Measurements from ENCODE around the gene RAD51B.

The RAD51B gene

DNA sequence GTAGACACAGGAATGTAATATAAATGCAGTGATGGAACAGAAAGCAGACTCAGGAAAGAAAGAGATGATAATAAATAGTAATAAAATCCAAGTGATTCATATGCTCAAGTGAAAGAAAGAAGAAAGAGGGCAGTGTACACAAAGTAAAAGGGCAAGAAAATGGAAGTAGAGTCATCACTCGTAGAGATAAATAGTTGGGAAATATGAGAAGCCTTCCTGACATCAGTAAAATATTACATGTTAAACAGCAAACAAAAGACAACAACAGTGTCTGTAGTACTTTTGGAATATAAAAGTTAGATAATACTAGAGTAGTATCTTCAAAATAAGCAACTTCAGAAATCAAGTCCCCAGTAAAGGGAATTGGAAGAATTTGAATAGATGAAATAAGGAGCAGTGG, 412.3 kb downstream of the RAD51B start:
- Histone ChIP-seq H3K27me3 (ENCODE audit: insufficient read depth, low read length) (no peaks in the 10 kb centered on the region), H3K4me1 (ENCODE audit: insufficient read depth, low read length) (peaks cover 33% of the 10 kb centered on the region), H3K27ac (ENCODE audit: low read depth, low read length) (peak overlapping the region; percentile 90), H3K9me3 (ENCODE audit: insufficient read depth, low read depth, low read length) (no peaks in the 10 kb centered on the region), H3K36me3 (ENCODE audit: insufficient read depth, low read length) (no peaks in the 10 kb centered on the region), H3K9ac (ENCODE audit: low read depth, low read length) (no peak overlapping the region), H3K4me3 (ENCODE audit: low read length) (no peak overlapping the region)
- 83% methylated on average over 1 of the region's 1 CpG for WGBS

GRCh38 chr14:68232300-68233055, 412.9 kb downstream of the RAD51B start:
- Histone ChIP-seq H3K36me3 (ENCODE audit: insufficient read depth, low read length) (no peaks in the 10 kb centered on the region), H3K27me3 (ENCODE audit: insufficient read depth, low read length) (no peaks in the 10 kb centered on the region), H3K27ac (ENCODE audit: low read depth, low read length) (peak overlapping the region; percentile 36), H3K4me1 (ENCODE audit: insufficient read depth, low read length) (peaks cover 33% of the 10 kb centered on the region), H3K4me3 (ENCODE audit: low read length) (no peak overlapping the region), H3K9ac (ENCODE audit: low read depth, low read length) (no peak overlapping the region), H3K9me3 (ENCODE audit: insufficient read depth, low read depth, low read length) (no peaks in the 10 kb centered on the region)
- WGBS: 92% methylated on average over 2 of the region's 2 CpGs

- Histone ChIP-seq H3K9me3 (ENCODE audit: insufficient read depth, low read depth, low read length) (no peaks in the 10 kb centered on the region), H3K4me3 (ENCODE audit: low read length) (no peak overlapping the region), H3K9ac (ENCODE audit: low read depth, low read length) (no peak overlapping the region), H3K4me1 (ENCODE audit: insufficient read depth, low read length) (peaks cover 33% of the 10 kb centered on the region), H3K36me3 (ENCODE audit: insufficient read depth, low read length) (no peaks in the 10 kb centered on the region), H3K27me3 (ENCODE audit: insufficient read depth, low read length) (no peaks in the 10 kb centered on the region), H3K27ac (ENCODE audit: low read depth, low read length) (no peak overlapping the region)
Observed at GRCh38 chr14:68233101-68233784, 413.7 kb downstream of the RAD51B start.

DNA sequence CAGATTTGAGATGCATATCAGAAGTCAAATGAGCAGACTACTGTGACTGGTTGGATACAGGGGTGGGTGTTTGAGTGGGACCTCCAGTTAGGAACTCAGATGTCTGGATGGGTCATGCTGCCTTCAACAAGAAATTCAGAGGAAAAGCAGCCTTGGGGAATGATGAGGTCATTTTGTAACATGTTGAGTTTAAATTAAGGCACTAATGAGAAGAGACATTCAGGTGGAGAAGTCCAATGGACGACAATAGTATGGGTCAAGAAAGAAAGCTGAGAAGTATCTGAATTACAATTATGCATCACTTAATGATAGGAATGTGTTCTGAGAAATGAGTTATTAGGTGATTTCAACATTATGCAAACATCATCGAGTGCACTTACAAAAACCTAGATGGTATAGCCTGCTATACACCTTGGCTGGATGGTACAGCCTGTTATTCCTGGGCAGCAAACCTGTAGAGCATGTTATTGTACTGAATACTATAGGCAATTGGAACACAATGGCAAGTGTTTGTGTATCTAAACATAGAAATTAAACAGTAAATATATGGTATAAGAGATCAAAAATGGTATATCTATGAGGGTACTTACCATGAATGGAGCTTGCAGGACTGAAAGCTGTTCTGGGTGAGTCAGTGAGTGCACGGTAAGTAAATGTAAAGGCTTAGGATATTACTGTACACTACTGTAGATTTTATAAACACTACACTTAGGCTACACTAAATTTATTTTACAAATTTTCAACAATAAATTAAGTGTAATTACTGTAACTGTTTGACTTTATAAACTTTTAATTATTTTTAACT, 414.7 kb downstream of the RAD51B start:
- peaks cover 33% of the 10 kb centered on the region for H3K4me1 ChIP-seq (ENCODE audit: insufficient read depth, low read length)
- no peak overlapping the region for H3K27ac ChIP-seq (ENCODE audit: low read depth, low read length)
- no peak overlapping the region for H3K4me3 ChIP-seq (ENCODE audit: low read length)
- H3K36me3 ChIP-seq (ENCODE audit: insufficient read depth, low read length): no peaks in the 10 kb centered on the region
- no peaks in the 10 kb centered on the region for H3K27me3 ChIP-seq (ENCODE audit: insufficient read depth, low read length)
- H3K9me3 ChIP-seq (ENCODE audit: insufficient read depth, low read depth, low read length): no peaks in the 10 kb centered on the region
- no peak overlapping the region for H3K9ac ChIP-seq (ENCODE audit: low read depth, low read length)
- 93% methylated on average over 2 of the region's 3 CpGs for WGBS

DNA sequence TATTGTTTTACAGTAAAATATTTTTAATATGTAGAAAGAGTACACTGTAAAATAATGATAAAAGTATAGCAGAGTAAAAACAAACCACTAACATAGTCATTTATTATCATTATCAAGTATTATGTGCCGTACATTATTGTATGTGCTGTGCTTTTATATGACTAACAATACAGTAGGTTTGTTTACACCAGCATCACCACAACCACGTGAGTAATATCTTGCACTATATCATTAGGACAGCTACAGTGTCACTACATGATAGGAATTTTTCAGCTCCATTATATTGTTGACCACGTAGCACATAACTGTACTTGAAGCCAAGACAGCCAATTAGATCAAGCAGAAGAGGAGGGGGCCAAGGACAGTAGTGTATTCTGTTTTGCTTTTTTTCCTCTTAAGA, 415.4 kb downstream of the RAD51B start:
- no peak overlapping the region for H3K9ac ChIP-seq (ENCODE audit: low read depth, low read length)
- no peak overlapping the region for H3K4me3 ChIP-seq (ENCODE audit: low read length)
- H3K4me1 ChIP-seq (ENCODE audit: insufficient read depth, low read length): peaks cover 30% of the 10 kb centered on the region
- no peak overlapping the region for H3K27ac ChIP-seq (ENCODE audit: low read depth, low read length)
- no peaks in the 10 kb centered on the region for H3K27me3 ChIP-seq (ENCODE audit: insufficient read depth, low read length)
- H3K9me3 ChIP-seq (ENCODE audit: insufficient read depth, low read depth, low read length): no peaks in the 10 kb centered on the region
- WGBS: 96% methylated on average over 3 of the region's 3 CpGs
- H3K36me3 ChIP-seq (ENCODE audit: insufficient read depth, low read length): no peaks in the 10 kb centered on the region

DNA sequence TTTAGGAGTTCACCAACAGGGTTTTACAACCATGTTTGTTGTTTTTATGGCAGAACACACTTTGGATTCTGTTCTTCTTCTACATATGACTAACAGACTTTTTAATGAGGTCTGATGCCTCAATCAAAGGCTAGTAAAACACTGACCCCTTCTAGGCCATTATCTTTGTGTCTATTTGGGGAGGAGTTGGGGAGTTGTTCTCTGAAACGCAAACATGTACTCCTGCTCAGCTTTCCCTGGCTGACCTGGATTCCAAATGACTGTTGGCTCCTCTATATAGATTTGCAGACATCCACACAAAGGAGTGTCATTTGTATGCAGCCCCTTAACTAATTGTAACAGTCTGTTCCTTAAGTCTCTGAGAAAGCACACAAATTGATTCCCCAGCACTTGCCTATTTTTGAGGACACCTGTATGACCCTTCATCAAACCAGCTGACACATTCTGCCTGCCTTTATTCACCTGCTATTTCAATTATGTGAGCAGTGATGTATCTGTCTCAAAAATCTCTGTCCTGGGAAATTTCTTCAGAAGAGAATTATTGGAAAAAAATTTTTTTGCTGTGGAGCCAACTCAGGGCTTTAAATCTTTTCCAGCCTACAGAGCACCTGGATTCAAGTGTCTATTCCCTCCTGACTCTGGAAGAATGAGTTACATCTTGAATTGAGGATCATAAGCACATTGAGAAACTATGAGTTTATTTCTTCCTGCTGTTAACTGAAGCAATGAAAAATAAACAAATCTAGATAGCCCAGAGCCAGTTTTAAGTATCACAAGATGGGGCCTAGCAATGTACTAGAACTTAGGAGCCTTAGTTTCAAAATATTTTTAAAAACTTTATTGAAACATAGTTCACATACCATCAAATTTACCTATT, 417.2 kb downstream of the RAD51B start:
- Histone ChIP-seq H3K4me3 (ENCODE audit: low read length) (no peak overlapping the region), H3K36me3 (ENCODE audit: insufficient read depth, low read length) (no peaks in the 10 kb centered on the region), H3K27ac (ENCODE audit: low read depth, low read length) (no peak overlapping the region), H3K4me1 (ENCODE audit: insufficient read depth, low read length) (peaks cover 12% of the 10 kb centered on the region), H3K27me3 (ENCODE audit: insufficient read depth, low read length) (no peaks in the 10 kb centered on the region), H3K9me3 (ENCODE audit: insufficient read depth, low read depth, low read length) (no peaks in the 10 kb centered on the region), H3K9ac (ENCODE audit: low read depth, low read length) (no peak overlapping the region)
- 100% methylated on average over 1 of the region's 1 CpG for WGBS

GRCh38 chr14:68238551-68238950, 419.0 kb downstream of the RAD51B start:
- H3K4me3 ChIP-seq (ENCODE audit: low read length): no peak overlapping the region
- H3K27ac ChIP-seq (ENCODE audit: low read depth, low read length): no peak overlapping the region

GRCh38 chr14:68238976-68239375, 419.4 kb downstream of the RAD51B start:
- Histone ChIP-seq H3K9me3 (ENCODE audit: insufficient read depth, low read depth, low read length) (no peaks in the 10 kb centered on the region), H3K4me1 (ENCODE audit: insufficient read depth, low read length) (peaks cover 8% of the 10 kb centered on the region; the same call in 1 of the 2 replicates), H3K27ac (ENCODE audit: low read depth, low read length) (no peak overlapping the region), H3K36me3 (ENCODE audit: insufficient read depth, low read length) (no peaks in the 10 kb centered on the region), H3K4me3 (ENCODE audit: low read length) (no peak overlapping the region), H3K9ac (ENCODE audit: low read depth, low read length) (no peak overlapping the region), H3K27me3 (ENCODE audit: insufficient read depth, low read length) (no peaks in the 10 kb centered on the region)
- WGBS: 91% methylated on average over 3 of the region's 3 CpGs

More at GRCh38 chr14:68238551-68238950, 419.0 kb downstream of the RAD51B start:
- Histone ChIP-seq H3K4me1 (ENCODE audit: insufficient read depth, low read length) (peaks cover 3% of the 10 kb centered on the region; the same call in 1 of the 2 replicates), H3K9ac (ENCODE audit: low read depth, low read length) (no peak overlapping the region), H3K36me3 (ENCODE audit: insufficient read depth, low read length) (no peaks in the 10 kb centered on the region), H3K9me3 (ENCODE audit: insufficient read depth, low read depth, low read length) (no peaks in the 10 kb centered on the region), H3K27me3 (ENCODE audit: insufficient read depth, low read length) (no peaks in the 10 kb centered on the region)
- WGBS: 86% methylated on average over 1 of the region's 1 CpG

DNA sequence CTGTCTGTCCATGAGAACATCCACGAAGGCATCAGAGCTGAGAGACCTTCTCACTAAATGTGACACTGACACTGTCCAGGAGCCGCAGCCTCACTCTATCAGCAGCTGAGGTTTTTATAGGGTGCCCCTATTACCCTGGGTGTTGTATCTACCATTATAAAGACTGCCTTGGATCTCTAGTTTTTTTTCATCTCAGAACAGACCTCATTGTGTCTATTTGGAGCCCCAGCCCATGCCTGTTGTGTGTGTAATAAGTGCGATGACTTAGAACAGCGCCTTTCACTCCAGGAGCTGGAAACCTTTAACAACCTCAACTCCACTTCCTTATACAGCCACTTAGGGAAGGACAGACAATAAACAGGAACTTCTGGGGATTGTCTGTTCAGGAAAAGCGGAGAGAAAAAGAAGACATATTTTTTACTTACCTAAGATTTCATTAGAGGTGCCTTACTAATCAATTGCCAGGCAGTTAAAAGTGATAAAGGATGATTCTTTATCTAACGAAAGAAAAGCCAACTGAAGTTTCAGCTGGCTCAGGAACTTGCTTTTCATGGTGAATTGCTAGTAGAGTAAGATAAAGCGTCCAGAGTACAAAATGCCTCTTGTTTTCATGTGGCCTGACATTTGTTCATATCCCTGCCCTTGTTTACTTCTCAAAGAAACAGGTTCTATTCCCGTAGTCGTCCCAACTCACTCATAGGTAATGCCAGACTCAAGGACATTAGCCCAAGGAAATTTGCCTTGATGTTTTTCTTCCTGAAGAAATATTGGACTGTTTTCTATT, 420.6 kb downstream of the RAD51B start:
- no peaks in the 10 kb centered on the region for H3K36me3 ChIP-seq (ENCODE audit: insufficient read depth, low read length)
- H3K9me3 ChIP-seq (ENCODE audit: insufficient read depth, low read depth, low read length): no peaks in the 10 kb centered on the region
- no peaks in the 10 kb centered on the region for H3K27me3 ChIP-seq (ENCODE audit: insufficient read depth, low read length)
- no peak overlapping the region for H3K9ac ChIP-seq (ENCODE audit: low read depth, low read length)
- peaks cover 17% of the 10 kb centered on the region; the same call in 1 of the 2 replicates for H3K4me1 ChIP-seq (ENCODE audit: insufficient read depth, low read length)
- 94% methylated on average over 8 of the region's 9 CpGs for whole genome bisulfite sequencing
- no peak overlapping the region for H3K27ac ChIP-seq (ENCODE audit: low read depth, low read length)
- H3K4me3 ChIP-seq (ENCODE audit: low read length): no peak overlapping the region

GRCh38 chr14:68241862-68242487, 422.4 kb downstream of the RAD51B start:
- H3K4me3 ChIP-seq (ENCODE audit: low read length): no peak overlapping the region
- no peaks in the 10 kb centered on the region for H3K27me3 ChIP-seq (ENCODE audit: insufficient read depth, low read length)
- H3K36me3 ChIP-seq (ENCODE audit: insufficient read depth, low read length): no peaks in the 10 kb centered on the region
- H3K9ac ChIP-seq (ENCODE audit: low read depth, low read length): no peak overlapping the region
- H3K9me3 ChIP-seq (ENCODE audit: insufficient read depth, low read depth, low read length): no peaks in the 10 kb centered on the region
- peaks cover 28% of the 10 kb centered on the region for H3K4me1 ChIP-seq (ENCODE audit: insufficient read depth, low read length)
- 90% methylated on average over 6 of the region's 6 CpGs for WGBS
- H3K27ac ChIP-seq (ENCODE audit: low read depth, low read length): no peak overlapping the region

All from HUES64 (cell line).